Stimulated activated naive CD8-positive, alpha-beta T cell treated with anti-CD3 and anti-CD28 coated beads, Interleukin-15, amount 100 ng/mL, for 72 hours (primary cell): ENCODE results near the gene PPP2R1A.

ENCODE experiments used
- ATAC-seq: fragments of 150-1000 bp; cut with Tn5 transposase; 2 replicates; pipeline ENCODE4 v1.10.0; 2021; ENCODE audit warnings: mild to moderate bottlenecking, moderate library complexity
- DNase-seq, 2 donors: peaks; one replicate each; pipeline ENCODE4 v3.0.0; 2021 to 2022
- H3K27ac Mint-ChIP-seq, 2 donors: one replicate each; pipeline ENCODE4 v1.8.0; 2022; ENCODE audit warnings: mild to moderate bottlenecking in 2 of 2, mixed read lengths in 2 of 2, moderate library complexity in 2 of 2
- H3K27me3 Mint-ChIP-seq: one replicate; pipeline ENCODE4 v1.8.0; 2022; ENCODE audit warnings: mixed read lengths
- H3K4me1 Mint-ChIP-seq: one replicate; pipeline ENCODE4 v1.8.0; 2022; ENCODE audit warnings: mild to moderate bottlenecking, mixed read lengths
- H3K4me3 Mint-ChIP-seq, 2 donors: one replicate each; pipeline ENCODE4 v1.8.0; 2022; ENCODE audit warnings: mild to moderate bottlenecking in 2 of 2, mixed read lengths in 2 of 2, moderate library complexity in 1 of 2
- H3K9me3 Mint-ChIP-seq, 2 donors: one replicate each; pipeline ENCODE4 v1.8.0; 2022; ENCODE audit warnings: mixed read lengths in 2 of 2

PPP2R1A gene

GRCh38 chr19:52189735-52190486 is at the start of gene PPP2R1A:
Gene PPP2R1A (plus strand): TSS chr19:52190052. CDS start chr19:52190097, 45 bp downstream.
- Mint-ChIP-seq H3K9me3 (no peaks in the 10 kb centered on the region), H3K27ac (peak within 1 kb of the TSS; percentile 99 to 100), H3K4me1 (peaks cover 47% of the 10 kb centered on the region), H3K27me3 (no peaks in the 10 kb centered on the region), H3K4me3 (peak within 1 kb of the TSS; percentile 98 to 100)
- ATAC-seq (peak; percentile 95), DNase-seq (peak; percentile 87 to 95)

GRCh38 chr19:52141203-52141602 is 48.6 kb upstream of the PPP2R1A start:
- H3K27me3 Mint-ChIP-seq = no peaks in the 10 kb centered on the region
- H3K4me1 Mint-ChIP-seq = peaks cover 26% of the 10 kb centered on the region
- DNase-seq (no peak), ATAC-seq (no peak)
- H3K27ac Mint-ChIP-seq = no peak overlapping the region
- H3K4me3 Mint-ChIP-seq = no peak overlapping the region
- H3K9me3 Mint-ChIP-seq = peaks cover 25 to 31% of the 10 kb centered on the region in 2 donors

- H3K4me3 Mint-ChIP-seq = no peak overlapping the region
- peaks cover 26% of the 10 kb centered on the region for H3K4me1 Mint-ChIP-seq
- peaks cover 25 to 31% of the 10 kb centered on the region in 2 donors for H3K9me3 Mint-ChIP-seq
- H3K27me3 Mint-ChIP-seq = no peaks in the 10 kb centered on the region
- ATAC-seq (no peak), DNase-seq (no peak)
- no peak overlapping the region for H3K27ac Mint-ChIP-seq
These were observed 47.8 kb upstream of the PPP2R1A start for GRCh38 chr19:52142001-52142595.

- DNase-seq (no peak), ATAC-seq (no peak)
- Mint-ChIP-seq H3K4me3 (no peak overlapping the region), H3K9me3 (peaks cover 24 to 37% of the 10 kb centered on the region in 2 donors), H3K4me1 (no peaks in the 10 kb centered on the region), H3K27ac (no peak overlapping the region), H3K27me3 (no peaks in the 10 kb centered on the region)
These were observed 41.6 kb upstream of the PPP2R1A start for GRCh38 chr19:52148256-52148655.

GRCh38 chr19:52155596-52156359 is 34.1 kb upstream of the PPP2R1A start:
- H3K4me1 Mint-ChIP-seq = no peaks in the 10 kb centered on the region
- ATAC-seq (no peak), DNase-seq (no peak)
- H3K4me3 Mint-ChIP-seq = no peak overlapping the region
- no peak overlapping the region for H3K27ac Mint-ChIP-seq
- no peaks in the 10 kb centered on the region for H3K27me3 Mint-ChIP-seq
- peaks cover 56 to 79% of the 10 kb centered on the region in 2 donors for H3K9me3 Mint-ChIP-seq

- Mint-ChIP-seq H3K27ac (peak overlapping the region; percentile 95 to 96), H3K9me3 (peaks cover 4 to 7% of the 10 kb centered on the region in 2 donors), H3K27me3 (no peaks in the 10 kb centered on the region), H3K4me1 (peaks cover 25% of the 10 kb centered on the region), H3K4me3 (peak overlapping the region; percentile 89 to 94)
- ATAC-seq (no peak), DNase-seq (peak in 1 of 2 donors; percentile 7)
These were observed 19.5 kb upstream of the PPP2R1A start for GRCh38 chr19:52170304-52170703.

- H3K27me3 Mint-ChIP-seq = no peaks in the 10 kb centered on the region
- no peak for DNase-seq
- ATAC-seq = peak; percentile 37
- peak overlapping the region; percentile 95 to 96 for H3K27ac Mint-ChIP-seq
- H3K4me1 Mint-ChIP-seq = peaks cover 25% of the 10 kb centered on the region
- H3K9me3 Mint-ChIP-seq = peaks cover 4 to 7% of the 10 kb centered on the region in 2 donors
- peak overlapping the region; percentile 89 to 94 for H3K4me3 Mint-ChIP-seq
These were observed 19.0 kb upstream of the PPP2R1A start for GRCh38 chr19:52170863-52171320.

- DNase-seq = peak; percentile 85 to 89
- H3K27ac Mint-ChIP-seq = peak within 1 kb of the TSS; percentile 95 to 96
- peak; percentile 98 for ATAC-seq
- peak within 1 kb of the TSS; percentile 89 to 94 for H3K4me3 Mint-ChIP-seq
- H3K9me3 Mint-ChIP-seq = peaks cover 4 to 7% of the 10 kb centered on the region in 2 donors
- H3K27me3 Mint-ChIP-seq = no peaks in the 10 kb centered on the region
- H3K4me1 Mint-ChIP-seq = peaks cover 25% of the 10 kb centered on the region
These were observed 18.3 kb upstream of the PPP2R1A start, which contains the start of gene ZNF836 for GRCh38 chr19:52171321-52172169. Gene ZNF836 (minus strand): TSS chr19:52171621. CDS start chr19:52168072, 3,549 bp downstream.

- Mint-ChIP-seq H3K4me1 (peaks cover 25% of the 10 kb centered on the region), H3K27ac (no peak overlapping the region), H3K4me3 (peak overlapping the region; percentile 89 to 94)
These were observed 17.5 kb upstream of the PPP2R1A start for GRCh38 chr19:52172347-52172746.

GRCh38 chr19:52176574-52176973 is 13.3 kb upstream of the PPP2R1A start:
- Mint-ChIP-seq H3K27me3 (no peaks in the 10 kb centered on the region), H3K9me3 (no peaks in the 10 kb centered on the region), H3K4me1 (peaks cover 5% of the 10 kb centered on the region), H3K4me3 (no peak overlapping the region), H3K27ac (no peak overlapping the region)
- no peak for DNase-seq
- no peak for ATAC-seq

More at GRCh38 chr19:52172347-52172746, 17.5 kb upstream of the PPP2R1A start:
- ATAC-seq = no peak
- Mint-ChIP-seq H3K27me3 (no peaks in the 10 kb centered on the region), H3K9me3 (peaks cover 4 to 7% of the 10 kb centered on the region in 2 donors)
- no peak for DNase-seq

- Mint-ChIP-seq H3K9me3 (no peaks in the 10 kb centered on the region), H3K4me3 (no peak overlapping the region), H3K27ac (no peak overlapping the region), H3K27me3 (no peaks in the 10 kb centered on the region), H3K4me1 (peaks cover 26% of the 10 kb centered on the region)
- DNase-seq = no peak
- no peak for ATAC-seq
These were observed 2.4 kb upstream of the PPP2R1A start for GRCh38 chr19:52187407-52187806.

- ATAC-seq (no peak), DNase-seq (peak in 1 of 2 donors; percentile 99)
- Mint-ChIP-seq H3K4me3 (peak overlapping the region; percentile 98 to 100), H3K27me3 (no peaks in the 10 kb centered on the region), H3K27ac (peak overlapping the region; percentile 99 to 100), H3K4me1 (peaks cover 39% of the 10 kb centered on the region), H3K9me3 (no peaks in the 10 kb centered on the region)
These were observed 774 bp upstream of the PPP2R1A start for GRCh38 chr19:52188822-52189734.

- Mint-ChIP-seq H3K27ac (peak overlapping the region; percentile 99 to 100), H3K27me3 (no peaks in the 10 kb centered on the region), H3K9me3 (no peaks in the 10 kb centered on the region), H3K4me1 (peaks cover 47% of the 10 kb centered on the region), H3K4me3 (peak overlapping the region; percentile 98 to 100)
- DNase-seq = peak in 1 of 2 donors; percentile 23
- ATAC-seq = no peak
These were observed 838 bp downstream of the PPP2R1A start for GRCh38 chr19:52190487-52191293.
